ENCODE measurements around the gene RAB31. TPM values are rescaled to one million over a fixed set of nuclear protein-coding genes. Genes with fewer than 3 reads are reported as not detected.

RAB31 gene
- polyA plus RNA-seq, 1 donor from 2014 or later, result 16.3 TPM

DNA sequence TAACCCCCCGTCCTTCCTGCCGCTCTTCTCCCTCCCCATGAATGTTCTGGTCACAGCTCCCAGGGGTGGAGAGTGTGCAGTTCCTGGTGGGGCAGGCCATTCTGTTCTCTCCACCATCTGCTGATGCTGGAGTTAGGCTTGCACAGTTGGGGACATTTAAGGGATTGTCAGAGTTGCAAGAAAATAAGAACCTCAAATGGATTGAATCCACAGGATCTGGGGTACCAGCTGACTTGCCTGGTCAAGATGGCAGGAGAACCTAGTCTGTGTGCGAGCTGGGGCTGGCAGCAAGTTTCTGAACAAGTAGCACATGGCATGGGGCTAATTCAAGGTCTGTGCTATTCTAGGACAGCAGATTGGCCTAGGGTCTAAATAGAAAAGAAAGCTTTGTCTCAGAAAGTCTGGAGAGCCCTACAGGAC, 116.9 kb downstream of the RAB31 start:
- Histone ChIP-seq H3K4me3 (ENCODE audit: low read length) (no peak overlapping the region), H3K36me3 (ENCODE audit: insufficient read depth, low read length) (no peaks in the 10 kb centered on the region), H2AFZ (ENCODE audit: low read depth, low read length) (no peak overlapping the region), H3K9me3 (ENCODE audit: low read length) (no peaks in the 10 kb centered on the region), H3K79me2 (replicated peaks; ENCODE audit: insufficient read depth, low read length) (no peaks in the 10 kb centered on the region), H3K4me2 (ENCODE audit: low read length) (no peak overlapping the region), H3K9ac (ENCODE audit: low read length) (no peak overlapping the region), H4K20me1 (ENCODE audit: insufficient read depth) (no peaks in the 10 kb centered on the region), H3K27me3 (ENCODE audit: insufficient read depth, low read depth, low read length) (no peaks in the 10 kb centered on the region), H3K9me2 (ENCODE audit: insufficient read depth, low read length) (no peaks in the 10 kb centered on the region), H3F3A (ENCODE audit: insufficient read depth, low read length, poor library complexity, severe bottlenecking) (no peaks in the 10 kb centered on the region), H3K27ac (ENCODE audit: low read length) (no peak overlapping the region)
- TF ChIP-seq, protein P1, sequence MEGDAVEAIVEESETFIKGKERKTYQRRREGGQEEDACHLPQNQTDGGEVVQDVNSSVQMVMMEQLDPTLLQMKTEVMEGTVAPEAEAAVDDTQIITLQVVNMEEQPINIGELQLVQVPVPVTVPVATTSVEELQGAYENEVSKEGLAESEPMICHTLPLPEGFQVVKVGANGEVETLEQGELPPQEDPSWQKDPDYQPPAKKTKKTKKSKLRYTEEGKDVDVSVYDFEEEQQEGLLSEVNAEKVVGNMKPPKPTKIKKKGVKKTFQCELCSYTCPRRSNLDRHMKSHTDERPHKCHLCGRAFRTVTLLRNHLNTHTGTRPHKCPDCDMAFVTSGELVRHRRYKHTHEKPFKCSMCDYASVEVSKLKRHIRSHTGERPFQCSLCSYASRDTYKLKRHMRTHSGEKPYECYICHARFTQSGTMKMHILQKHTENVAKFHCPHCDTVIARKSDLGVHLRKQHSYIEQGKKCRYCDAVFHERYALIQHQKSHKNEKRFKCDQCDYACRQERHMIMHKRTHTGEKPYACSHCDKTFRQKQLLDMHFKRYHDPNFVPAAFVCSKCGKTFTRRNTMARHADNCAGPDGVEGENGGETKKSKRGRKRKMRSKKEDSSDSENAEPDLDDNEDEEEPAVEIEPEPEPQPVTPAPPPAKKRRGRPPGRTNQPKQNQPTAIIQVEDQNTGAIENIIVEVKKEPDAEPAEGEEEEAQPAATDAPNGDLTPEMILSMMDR (IDR thresholded peaks at IDR 0.05; ENCODE audit: poor library complexity, severe bottlenecking), result no peak
- TF ChIP-seq EZH2 (IDR thresholded peaks at IDR 0.05; ENCODE audit: borderline replicate concordance, insufficient read depth, low read length, poor library complexity, severe bottlenecking) (no peak), EP300 (conservative IDR thresholded peaks at IDR 0.05; ENCODE audit: poor library complexity, severe bottlenecking) (no peak), REST (IDR thresholded peaks at IDR 0.05; ENCODE audit: borderline replicate concordance) (no peak), MXI1 (conservative IDR thresholded peaks at IDR 0.05; ENCODE audit: poor library complexity, severe bottlenecking) (no peak)

- TF ChIP-seq, protein P1 (IDR thresholded peaks at IDR 0.05; ENCODE audit: poor library complexity, severe bottlenecking), result no peak
- no peak for TF ChIP-seq EZH2 (IDR thresholded peaks at IDR 0.05; ENCODE audit: borderline replicate concordance, insufficient read depth, low read length, poor library complexity, severe bottlenecking)
- no peak for TF ChIP-seq REST (IDR thresholded peaks at IDR 0.05; ENCODE audit: borderline replicate concordance)
- no peak for TF ChIP-seq EP300 (conservative IDR thresholded peaks at IDR 0.05; ENCODE audit: poor library complexity, severe bottlenecking)
- no peak for TF ChIP-seq SMC3 (conservative IDR thresholded peaks at IDR 0.05; ENCODE audit: poor library complexity)
- TF ChIP-seq MXI1 (conservative IDR thresholded peaks at IDR 0.05; ENCODE audit: poor library complexity, severe bottlenecking), result no peak
- TF ChIP-seq POLR2AphosphoS5 (IDR thresholded peaks at IDR 0.05), result no peak
- no peak for TF ChIP-seq RAD21 (conservative IDR thresholded peaks at IDR 0.05)
- no peak for TF ChIP-seq TAF1 (IDR thresholded peaks at IDR 0.05; ENCODE audit: low read depth)
- Histone ChIP-seq H3F3A (ENCODE audit: insufficient read depth, low read length, poor library complexity, severe bottlenecking) (no peaks in the 10 kb centered on the region), H4K20me1 (ENCODE audit: insufficient read depth) (no peaks in the 10 kb centered on the region), H2AFZ (ENCODE audit: low read depth, low read length) (no peak overlapping the region), H3K27me3 (ENCODE audit: insufficient read depth, low read depth, low read length) (no peaks in the 10 kb centered on the region), H3K9ac (ENCODE audit: low read length) (no peak overlapping the region), H3K4me2 (ENCODE audit: low read length) (no peak overlapping the region), H3K27ac (ENCODE audit: low read length) (no peak overlapping the region), H3K4me3 (ENCODE audit: low read length) (no peak overlapping the region), H3K79me2 (replicated peaks; ENCODE audit: insufficient read depth, low read length) (no peaks in the 10 kb centered on the region), H3K9me2 (ENCODE audit: insufficient read depth, low read length) (no peaks in the 10 kb centered on the region), H3K9me3 (ENCODE audit: low read length) (no peaks in the 10 kb centered on the region), H3K36me3 (ENCODE audit: insufficient read depth, low read length) (no peaks in the 10 kb centered on the region)
Observed at GRCh38 chr18:9825571-9826073, 117.5 kb downstream of the RAB31 start.

Data from neural cell (in vitro differentiated cells).